Naive B cell (primary cell): ENCODE data around the gene COL4A2. TPM values are rescaled to one million over a fixed set of nuclear protein-coding genes. Genes with fewer than 3 reads are reported as not detected.

ENCODE experiments used
- ATAC-seq, 2 donors: fragments of 150-1000 bp; cut with Tn5 transposase; 2 replicates each; pipeline ENCODE4 v1.10.0; 2021; ENCODE audit warnings: low read depth in 2 of 2, mild to moderate bottlenecking in 2 of 2, moderate library complexity in 2 of 2
- DNase-seq: peaks from one replicate; pipeline ENCODE4 v3.0.0; 2022
- H3K27ac Mint-ChIP-seq, 6 donors: one replicate each; pipeline ENCODE4 v1.8.0; 2020 to 2022; ENCODE audit warnings: mild to moderate bottlenecking in 6 of 6, mixed read lengths in 6 of 6, moderate library complexity in 5 of 6, inconsistent platforms in 2 of 6
- H3K27me3 Mint-ChIP-seq, 3 donors: one replicate each; pipeline ENCODE4 v1.8.0; 2021 to 2022; ENCODE audit warnings: mixed read lengths in 3 of 3, mild to moderate bottlenecking in 1 of 3
- H3K36me3 Mint-ChIP-seq, 2 donors: one replicate each; pipeline ENCODE4 v1.8.0; 2020 to 2022; ENCODE audit warnings: mixed read lengths in 2 of 2, inconsistent platforms in 1 of 2, mild to moderate bottlenecking in 1 of 2
- H3K4me1 Mint-ChIP-seq, 3 donors: one replicate each; pipeline ENCODE4 v1.8.0; 2020 to 2022; ENCODE audit warnings: mixed read lengths in 3 of 3, inconsistent platforms in 1 of 3, mild to moderate bottlenecking in 1 of 3, moderate library complexity in 1 of 3
- H3K4me3 Mint-ChIP-seq, 8 donors: one replicate each; pipeline ENCODE4 v1.8.0; 2020 to 2022; ENCODE audit warnings: mild to moderate bottlenecking in 8 of 8, mixed read lengths in 8 of 8, moderate library complexity in 8 of 8, inconsistent platforms in 2 of 8
- H3K9me3 Mint-ChIP-seq, 7 donors: one replicate each; pipeline ENCODE4 v1.8.0; 2020 to 2022; ENCODE audit warnings: mixed read lengths in 7 of 7, mild to moderate bottlenecking in 5 of 7, inconsistent platforms in 2 of 7, moderate library complexity in 1 of 7
- polyA plus RNA-seq, 6 donors: library from polyadenylated mRNA; unstranded; fragments of 300-500 nt; fragmentation: Illumina TruSeq; gene quantifications; one replicate each; pipeline ENCODE4 v1.2.3, GENCODE V29; 2021; ENCODE audit warnings: low read depth in 6 of 6

The COL4A2 gene
- polyA plus RNA-seq, 6 donors from 2014 or later, result 0.13 TPM; not detected in 5

- ATAC-seq (no peak), DNase-seq (no peak)
- Mint-ChIP-seq H3K36me3 (no peaks in the 10 kb centered on the region), H3K27ac (peak overlapping the region in 1 of 6 donors; percentile 83), H3K27me3 (peaks cover 0 to 14% (median under 1%) of the 10 kb centered on the region in 3 donors), H3K9me3 (no peaks in the 10 kb centered on the region), H3K4me3 (no peak overlapping the region), H3K4me1 (peaks cover 21 to 28% (median 25%) of the 10 kb centered on the region in 3 donors)
Observed at GRCh38 chr13:110521296-110521680, 214.2 kb downstream of the COL4A2 start.

- ATAC-seq (peak in 1 of 2 donors; percentile 13), DNase-seq (no peak)
- Mint-ChIP-seq H3K36me3 (no peaks in the 10 kb centered on the region), H3K9me3 (no peaks in the 10 kb centered on the region), H3K27ac (peak overlapping the region in 1 of 6 donors; percentile 84), H3K4me3 (no peak overlapping the region), H3K27me3 (peaks cover 0 to 14% (median 4%) of the 10 kb centered on the region in 3 donors), H3K4me1 (peaks cover 21 to 32% (median 25%) of the 10 kb centered on the region in 3 donors)
Observed at GRCh38 chr13:110521946-110522345, 214.9 kb downstream of the COL4A2 start.

- Mint-ChIP-seq H3K27me3 (peaks cover 0 to 14% (median 4%) of the 10 kb centered on the region in 3 donors), H3K27ac (peak overlapping the region in 1 of 6 donors; percentile 22), H3K9me3 (no peaks in the 10 kb centered on the region), H3K4me1 (peaks cover 22 to 33% (median 25%) of the 10 kb centered on the region in 3 donors), H3K4me3 (no peak overlapping the region), H3K36me3 (no peaks in the 10 kb centered on the region)
- ATAC-seq, result no peak
- DNase-seq, result no peak
Observed at GRCh38 chr13:110522721-110523120, 215.6 kb downstream of the COL4A2 start.

- Mint-ChIP-seq H3K4me1 (peaks cover 24 to 35% (median 25%) of the 10 kb centered on the region in 3 donors), H3K27ac (no peak overlapping the region), H3K4me3 (no peak overlapping the region), H3K36me3 (no peaks in the 10 kb centered on the region), H3K27me3 (peaks cover 0 to 14% (median 4%) of the 10 kb centered on the region in 3 donors), H3K9me3 (no peaks in the 10 kb centered on the region)
- DNase-seq (no peak), ATAC-seq (no peak)
Observed at GRCh38 chr13:110523180-110523579, 216.1 kb downstream of the COL4A2 start.

GRCh38 chr13:110523838-110524540 is 216.9 kb downstream of the COL4A2 start:
- no peak for DNase-seq
- peaks cover 0 to 14% (median 4%) of the 10 kb centered on the region in 3 donors for H3K27me3 Mint-ChIP-seq
- ATAC-seq, result no peak
- peaks cover 24 to 35% (median 25%) of the 10 kb centered on the region in 3 donors for H3K4me1 Mint-ChIP-seq
- H3K4me3 Mint-ChIP-seq, result peak overlapping the region in 1 of 8 donors; percentile 45
- H3K36me3 Mint-ChIP-seq, result no peaks in the 10 kb centered on the region
- no peaks in the 10 kb centered on the region for H3K9me3 Mint-ChIP-seq
- H3K27ac Mint-ChIP-seq, result peak overlapping the region in 4 of 6 donors; percentile 39 to 82 (median 62)

GRCh38 chr13:110524541-110525257 is 217.6 kb downstream of the COL4A2 start:
- no peak for DNase-seq
- no peaks in the 10 kb centered on the region for H3K36me3 Mint-ChIP-seq
- H3K4me1 Mint-ChIP-seq, result peaks cover 24 to 35% (median 25%) of the 10 kb centered on the region in 3 donors
- H3K4me3 Mint-ChIP-seq, result peak overlapping the region in 4 of 8 donors; percentile 36 to 75 (median 55)
- H3K27me3 Mint-ChIP-seq, result peaks cover 0 to 14% (median 4%) of the 10 kb centered on the region in 3 donors
- no peaks in the 10 kb centered on the region for H3K9me3 Mint-ChIP-seq
- H3K27ac Mint-ChIP-seq, result peak overlapping the region; percentile 9 to 72 (median 44)
- ATAC-seq, result no peak

- Mint-ChIP-seq H3K9me3 (no peaks in the 10 kb centered on the region), H3K4me1 (peaks cover 24 to 35% (median 25%) of the 10 kb centered on the region in 3 donors), H3K36me3 (no peaks in the 10 kb centered on the region), H3K27ac (peak overlapping the region; percentile 9 to 92 (median 57)), H3K27me3 (peaks cover 0 to 14% (median 4%) of the 10 kb centered on the region in 3 donors), H3K4me3 (peak overlapping the region in 6 of 8 donors; percentile 36 to 81 (median 52))
- DNase-seq (peak; percentile 44), ATAC-seq (peak; percentile 84 to 86)
Observed at GRCh38 chr13:110525328-110526319, 218.5 kb downstream of the COL4A2 start.

GRCh38 chr13:110528371-110528770 is 221.3 kb downstream of the COL4A2 start:
- no peak overlapping the region for H3K4me3 Mint-ChIP-seq
- DNase-seq (no peak), ATAC-seq (no peak)
- H3K36me3 Mint-ChIP-seq, result no peaks in the 10 kb centered on the region
- H3K9me3 Mint-ChIP-seq, result no peaks in the 10 kb centered on the region
- no peak overlapping the region for H3K27ac Mint-ChIP-seq
- H3K27me3 Mint-ChIP-seq, result peaks cover 0 to 9% (median 4%) of the 10 kb centered on the region in 3 donors
- peaks cover 28 to 30% (median 28%) of the 10 kb centered on the region in 3 donors for H3K4me1 Mint-ChIP-seq

- no peak overlapping the region for H3K4me3 Mint-ChIP-seq
- H3K36me3 Mint-ChIP-seq, result no peaks in the 10 kb centered on the region
- no peaks in the 10 kb centered on the region for H3K9me3 Mint-ChIP-seq
- H3K27me3 Mint-ChIP-seq, result peaks cover 0 to 9% (median 4%) of the 10 kb centered on the region in 3 donors
- DNase-seq, result no peak
- H3K4me1 Mint-ChIP-seq, result peaks cover 27 to 28% (median 28%) of the 10 kb centered on the region in 3 donors
- ATAC-seq, result no peak
- H3K27ac Mint-ChIP-seq, result no peak overlapping the region
Observed at GRCh38 chr13:110528911-110529310, 221.8 kb downstream of the COL4A2 start.

- H3K27ac Mint-ChIP-seq, result peak overlapping the region in 1 of 6 donors; percentile 52
- H3K27me3 Mint-ChIP-seq, result peaks cover 0 to 9% (median 4%) of the 10 kb centered on the region in 3 donors
- DNase-seq (no peak), ATAC-seq (no peak)
- peaks cover 19 to 20% (median 20%) of the 10 kb centered on the region in 3 donors for H3K4me1 Mint-ChIP-seq
- H3K36me3 Mint-ChIP-seq, result no peaks in the 10 kb centered on the region
- no peaks in the 10 kb centered on the region for H3K9me3 Mint-ChIP-seq
- peak overlapping the region in 1 of 8 donors; percentile 15 for H3K4me3 Mint-ChIP-seq
Observed at GRCh38 chr13:110529522-110530311, 222.6 kb downstream of the COL4A2 start.

GRCh38 chr13:110531100-110531499 is 224.0 kb downstream of the COL4A2 start:
- peak overlapping the region in 1 of 6 donors; percentile 40 for H3K27ac Mint-ChIP-seq
- peaks cover 0 to 4% (median 0%) of the 10 kb centered on the region in 3 donors for H3K27me3 Mint-ChIP-seq
- DNase-seq (no peak), ATAC-seq (no peak)
- no peaks in the 10 kb centered on the region for H3K36me3 Mint-ChIP-seq
- no peak overlapping the region for H3K4me3 Mint-ChIP-seq
- no peaks in the 10 kb centered on the region for H3K9me3 Mint-ChIP-seq
- peaks cover 9 to 14% (median 11%) of the 10 kb centered on the region in 3 donors for H3K4me1 Mint-ChIP-seq

GRCh38 chr13:110531671-110532083 is 224.6 kb downstream of the COL4A2 start:
- no peak for ATAC-seq
- DNase-seq, result no peak
- no peaks in the 10 kb centered on the region for H3K27me3 Mint-ChIP-seq
- H3K9me3 Mint-ChIP-seq, result no peaks in the 10 kb centered on the region
- H3K36me3 Mint-ChIP-seq, result no peaks in the 10 kb centered on the region
- peaks cover 14 to 15% (median 15%) of the 10 kb centered on the region in 3 donors for H3K4me1 Mint-ChIP-seq
- peak overlapping the region in 1 of 6 donors; percentile 92 for H3K27ac Mint-ChIP-seq
- H3K4me3 Mint-ChIP-seq, result no peak overlapping the region
